Measurements from ENCODE around the gene SNX21. TPM values are rescaled to one million over a fixed set of nuclear protein-coding genes. Genes with fewer than 3 reads are reported as not detected.

SNX21 gene
- total RNA-seq, 4 donors from 2014 or later = 45.9 to 76.3 (median 59.7) TPM

DNA sequence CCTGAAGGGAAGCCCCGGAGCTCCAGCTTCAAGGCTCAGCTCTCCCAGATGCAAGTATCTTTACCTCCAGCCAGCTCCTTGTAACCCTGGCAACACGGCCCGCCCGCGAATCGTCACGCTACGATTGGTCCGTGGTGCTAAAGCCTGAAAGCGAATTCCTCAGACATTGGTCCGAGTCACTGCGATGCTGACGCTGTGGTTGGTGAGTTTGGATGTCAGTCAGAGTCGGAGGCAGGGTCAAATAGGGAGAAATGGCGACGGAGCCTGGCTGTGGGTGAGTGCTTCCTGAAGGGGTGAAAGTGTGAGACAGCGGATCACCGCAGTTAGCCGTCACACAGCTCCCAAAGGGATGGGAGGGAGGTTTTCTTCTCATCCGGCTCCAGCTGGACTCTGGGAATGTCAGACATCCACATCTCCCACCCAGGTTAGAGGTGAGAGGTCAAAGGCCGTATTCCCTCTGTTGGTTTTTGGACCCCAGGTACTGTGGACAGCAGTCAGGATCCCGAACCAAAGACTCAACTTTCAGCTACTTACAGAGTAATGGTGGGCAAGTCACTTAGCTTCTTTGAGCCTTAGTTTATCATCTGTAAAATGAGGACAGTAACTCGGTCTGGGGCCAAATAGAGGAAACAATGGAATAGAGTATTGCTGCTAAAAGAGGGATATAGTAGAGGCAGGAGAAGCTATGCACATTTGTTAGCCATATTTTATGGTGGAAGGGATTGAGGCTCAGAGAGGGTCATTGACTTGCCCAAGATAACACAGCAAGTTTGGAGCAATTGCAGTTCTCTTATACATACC, 47.6 kb downstream of the SNX21 start, which contains the start of gene ZSWIM1:
TSS of gene ZSWIM1 (plus strand) at position 240 of the 801 bp plus-strand sequence. CDS start 1,366 bp downstream, outside the sequence.
- H3K36me3 ChIP-seq = peaks cover 0 to 64% of the 10 kb centered on the region in 2 donors

DNA sequence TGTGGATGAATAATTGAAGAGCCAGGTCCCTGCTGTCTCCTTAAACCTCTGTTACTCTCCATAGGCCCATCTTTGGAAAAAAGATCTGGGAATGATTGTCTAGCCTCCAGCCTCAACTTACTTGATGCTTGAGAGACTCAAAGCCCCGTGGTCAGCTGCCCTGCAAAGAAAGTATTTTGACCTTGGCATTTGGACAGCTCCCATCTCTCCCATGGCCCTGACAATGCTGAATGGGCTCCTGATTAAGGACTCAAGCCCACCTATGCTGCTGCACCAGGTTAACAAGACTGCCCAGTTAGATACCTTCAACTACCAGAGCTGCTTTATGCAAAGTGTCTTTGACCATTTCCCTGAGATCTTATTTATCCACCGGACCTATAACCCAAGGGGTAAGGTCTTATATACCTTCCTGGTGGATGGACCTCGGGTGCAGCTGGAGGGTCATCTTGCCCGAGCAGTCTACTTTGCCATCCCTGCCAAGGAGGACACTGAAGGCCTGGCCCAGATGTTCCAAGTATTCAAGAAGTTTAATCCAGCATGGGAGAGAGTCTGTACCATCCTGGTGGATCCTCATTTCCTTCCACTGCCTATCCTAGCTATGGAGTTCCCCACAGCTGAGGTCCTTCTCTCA, 49.0 kb downstream of the SNX21 start:
- Histone ChIP-seq H3K27me3 (no peaks in the 10 kb centered on the region), H3K9me3 (no peaks in the 10 kb centered on the region), H3K4me1 (peaks cover 0 to 47% (median 6%) of the 10 kb centered on the region in 3 donors), H3K4me3 (no peak overlapping the region), H3K27ac (no peak overlapping the region), H3K36me3 (peaks cover 0 to 64% of the 10 kb centered on the region in 2 donors)
- TF ChIP-seq POLR2AphosphoS5 (IDR thresholded peaks at IDR 0.05) = no peak
- TF ChIP-seq, protein P1, sequence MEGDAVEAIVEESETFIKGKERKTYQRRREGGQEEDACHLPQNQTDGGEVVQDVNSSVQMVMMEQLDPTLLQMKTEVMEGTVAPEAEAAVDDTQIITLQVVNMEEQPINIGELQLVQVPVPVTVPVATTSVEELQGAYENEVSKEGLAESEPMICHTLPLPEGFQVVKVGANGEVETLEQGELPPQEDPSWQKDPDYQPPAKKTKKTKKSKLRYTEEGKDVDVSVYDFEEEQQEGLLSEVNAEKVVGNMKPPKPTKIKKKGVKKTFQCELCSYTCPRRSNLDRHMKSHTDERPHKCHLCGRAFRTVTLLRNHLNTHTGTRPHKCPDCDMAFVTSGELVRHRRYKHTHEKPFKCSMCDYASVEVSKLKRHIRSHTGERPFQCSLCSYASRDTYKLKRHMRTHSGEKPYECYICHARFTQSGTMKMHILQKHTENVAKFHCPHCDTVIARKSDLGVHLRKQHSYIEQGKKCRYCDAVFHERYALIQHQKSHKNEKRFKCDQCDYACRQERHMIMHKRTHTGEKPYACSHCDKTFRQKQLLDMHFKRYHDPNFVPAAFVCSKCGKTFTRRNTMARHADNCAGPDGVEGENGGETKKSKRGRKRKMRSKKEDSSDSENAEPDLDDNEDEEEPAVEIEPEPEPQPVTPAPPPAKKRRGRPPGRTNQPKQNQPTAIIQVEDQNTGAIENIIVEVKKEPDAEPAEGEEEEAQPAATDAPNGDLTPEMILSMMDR (IDR thresholded peaks at IDR 0.05) = no peak
- TF ChIP-seq POLR2A (IDR thresholded peaks at IDR 0.05) = no peak
- no peak for TF ChIP-seq EP300 (IDR thresholded peaks at IDR 0.05)
- 75 to 100% methylated on average over 1 to 4 of the region's 4 CpGs for WGBS, 2 donors (ENCODE audit: low coverage in 1 of 2)
- no peak for ATAC-seq

More for the DNA sequence above, 47.6 kb downstream of the SNX21 start, which contains the start of gene ZSWIM1:
- peak within 1 kb of the TSS; percentile 59 to 93 for H3K4me3 ChIP-seq
- peak within 1 kb of the TSS; percentile 88 to 91 (median 90) for H3K27ac ChIP-seq
- no peaks in the 10 kb centered on the region for H3K9me3 ChIP-seq
- 0 to 1% methylated on average over 10 to 14 of the region's 23 CpGs for WGBS, 2 donors (ENCODE audit: low coverage in 1 of 2)
- ATAC-seq = peak; percentile 99
- no peak for TF ChIP-seq EP300 (IDR thresholded peaks at IDR 0.05)
- TF ChIP-seq POLR2AphosphoS5 (IDR thresholded peaks at IDR 0.05) = peak; percentile 67
- TF ChIP-seq, protein P1 (IDR thresholded peaks at IDR 0.05) = peak in 1 of 4 experiments; percentile 6
- peak; percentile 53 for TF ChIP-seq POLR2A (IDR thresholded peaks at IDR 0.05)
- peaks cover 0 to 47% (median 6%) of the 10 kb centered on the region in 3 donors for H3K4me1 ChIP-seq
- H3K27me3 ChIP-seq = no peaks in the 10 kb centered on the region

DNA sequence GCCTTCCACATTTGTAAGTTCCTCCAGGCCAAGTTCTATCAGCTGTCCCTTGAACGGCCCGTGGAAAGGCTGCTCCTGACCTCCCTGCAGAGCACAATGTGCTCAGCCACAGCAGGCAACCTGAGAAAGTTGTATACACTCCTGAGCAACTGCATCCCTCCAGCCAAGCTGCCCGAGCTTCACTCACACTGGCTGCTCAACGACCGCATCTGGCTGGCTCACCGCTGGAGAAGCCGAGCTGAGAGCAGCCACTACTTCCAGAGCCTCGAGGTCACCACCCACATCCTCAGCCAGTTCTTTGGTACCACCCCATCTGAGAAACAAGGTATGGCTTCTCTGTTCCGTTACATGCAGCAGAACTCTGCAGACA, 49.5 kb downstream of the SNX21 start:
- Histone ChIP-seq H3K27ac (no peak overlapping the region), H3K4me1 (peaks cover 0 to 49% (median 6%) of the 10 kb centered on the region in 3 donors), H3K36me3 (peaks cover 0 to 64% of the 10 kb centered on the region in 2 donors), H3K27me3 (no peaks in the 10 kb centered on the region), H3K9me3 (no peaks in the 10 kb centered on the region), H3K4me3 (no peak overlapping the region)
- TF ChIP-seq POLR2A (IDR thresholded peaks at IDR 0.05) (no peak), EP300 (IDR thresholded peaks at IDR 0.05) (no peak), POLR2AphosphoS5 (IDR thresholded peaks at IDR 0.05) (no peak)
- TF ChIP-seq, protein P1 (IDR thresholded peaks at IDR 0.05) = no peak
- ATAC-seq = no peak
- 67% methylated on average over 5 of the region's 9 CpGs; no CpG with 5 or more reads in 1 of the 2 donors for WGBS, 2 donors (ENCODE audit: low coverage in 1 of 2)

DNA sequence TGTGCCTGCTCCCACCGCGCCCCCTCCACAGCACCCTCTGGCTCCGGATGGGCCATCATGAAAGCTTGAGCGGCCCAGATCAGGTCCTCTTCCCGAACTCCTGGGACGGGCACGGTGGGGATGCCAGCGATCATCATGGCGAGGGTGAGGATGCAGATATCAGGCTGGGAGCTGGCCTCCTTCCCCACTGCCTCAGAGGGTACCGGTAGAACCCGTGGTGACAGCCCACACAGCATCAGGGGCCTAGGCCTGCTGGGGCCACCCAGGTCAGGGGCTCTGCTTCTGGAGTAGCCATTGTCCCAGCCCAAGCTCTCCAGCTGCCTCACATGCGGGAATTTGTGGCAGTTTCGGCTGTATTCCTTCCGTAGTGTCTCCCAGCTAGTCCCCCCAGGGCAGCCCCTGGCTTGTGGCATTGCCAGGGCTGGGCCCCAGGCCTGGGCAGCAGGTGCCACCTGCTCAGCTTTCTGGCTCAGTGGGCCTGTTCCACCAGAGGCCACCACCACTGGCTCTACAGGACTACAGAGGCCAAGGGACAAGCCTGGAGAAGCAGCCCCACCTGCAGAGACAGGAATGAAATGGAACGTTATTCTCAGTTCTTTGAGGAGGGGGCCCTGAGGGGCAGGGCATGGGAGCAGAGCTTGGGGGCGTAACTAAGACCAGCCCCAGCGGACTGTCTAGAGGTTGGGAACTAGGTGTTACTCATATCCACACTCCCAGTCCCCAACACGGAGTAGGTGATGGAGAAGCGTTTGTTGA, 53.2 kb downstream of the SNX21 start:
- WGBS, 2 donors (ENCODE audit: low coverage in 1 of 2) = 68 to 100% methylated on average over 1 to 4 of the region's 19 CpGs
- H3K4me3 ChIP-seq = no peak overlapping the region

More for the DNA sequence above, 53.2 kb downstream of the SNX21 start:
- ATAC-seq = no peak
- Histone ChIP-seq H3K27ac (no peak overlapping the region), H3K36me3 (peaks cover 0 to 67% of the 10 kb centered on the region in 2 donors), H3K4me1 (peaks cover 0 to 70% (median 11%) of the 10 kb centered on the region in 3 donors), H3K27me3 (no peaks in the 10 kb centered on the region), H3K9me3 (no peaks in the 10 kb centered on the region)
- TF ChIP-seq EP300 (IDR thresholded peaks at IDR 0.05) (no peak), POLR2AphosphoS5 (IDR thresholded peaks at IDR 0.05) (no peak), POLR2A (IDR thresholded peaks at IDR 0.05) (no peak)
- TF ChIP-seq, protein P1 (IDR thresholded peaks at IDR 0.05) = no peak
